K562 treated with DMSO at 1 percent for 24 hours (cell line): ENCODE data around the gene MED13L. TPM values are rescaled to one million over a fixed set of nuclear protein-coding genes. Genes with fewer than 3 reads are reported as not detected.

Source experiments
- total RNA-seq: library from RNA; unstranded; fragments of 300-600 nt; gene quantifications from 2 replicates; pipeline ENCODE4 v1.2.3, GENCODE V29; 2022; ENCODE audit warnings: low read depth; ENCODE audit not compliant: insufficient read depth

The MED13L gene
- 30.2 and 30.4 TPM in 2 replicates for total RNA-seq

GRCh38 chr12:116277467-116278278, at the start of gene MED13L:
MED13L (minus strand) TSS chr12:116277693; CDS start chr12:116277131, 562 bp downstream.

